GM12892 (cell line): ENCODE measurements around the gene MTFMT.
"Not testable (repeated sequence)": the region's sequence is repeated elsewhere in the genome, so short reads cannot be mapped to it uniquely, and the experiment has no call there.

ENCODE experiments used
- DNase-seq: peaks from one replicate; pipeline ENCODE4 v3.0.0; 2011; ENCODE audit not compliant: insufficient read length
- FAIRE-seq: peaks from 2 replicates; lab custom pipeline; 2011; peaks lifted over from hg19 to GRCh38; lab: Jason Lieb, UNC
- POLR2A ChIP-seq: IDR thresholded peaks from 2 replicates; pipeline ENCODE4 v1.6.1; 2011; ENCODE audit warnings: low read depth, low read length, control low read depth
- POLR2AphosphoS5 ChIP-seq: IDR thresholded peaks from 2 replicates; pipeline ENCODE4 v1.6.1; 2011; ENCODE audit warnings: low read depth, low read length, control low read depth
- TAF1 ChIP-seq: IDR thresholded peaks from 2 replicates; pipeline ENCODE4 v1.6.1; 2011; ENCODE audit warnings: low read depth, mild to moderate bottlenecking, control low read depth, low read length, borderline replicate concordance

Gene MTFMT

GRCh38 chr15:65027593-65027992 lies 1.8 kb downstream of the MTFMT start:
- FAIRE-seq (no peak), DNase-seq (no peak)
- TF ChIP-seq TAF1: no peak
- no peak for TF ChIP-seq POLR2AphosphoS5
- TF ChIP-seq POLR2A: no peak

DNA sequence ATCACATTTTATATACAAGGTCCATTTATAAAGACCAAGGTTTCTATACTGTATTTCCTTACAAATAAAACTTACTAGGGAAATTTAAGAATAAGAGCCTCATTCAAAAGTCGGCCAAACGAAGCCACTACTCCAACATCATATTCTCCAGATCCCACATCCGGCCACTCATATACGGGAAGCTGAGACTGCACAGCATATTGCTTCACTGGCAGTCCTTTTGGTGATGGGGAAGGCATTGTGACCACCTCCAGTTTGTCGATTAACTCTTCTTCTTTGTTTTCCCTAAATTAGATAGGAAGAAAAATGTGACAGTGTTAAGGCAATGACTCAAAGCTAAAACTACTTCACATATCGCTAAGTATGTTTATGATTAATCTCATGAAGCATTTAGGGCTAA lies 2.7 kb downstream of the MTFMT start:
- TF ChIP-seq POLR2AphosphoS5 (no peak), POLR2A (no peak), TAF1 (no peak)
- DNase-seq (no peak), FAIRE-seq (no peak)

DNA sequence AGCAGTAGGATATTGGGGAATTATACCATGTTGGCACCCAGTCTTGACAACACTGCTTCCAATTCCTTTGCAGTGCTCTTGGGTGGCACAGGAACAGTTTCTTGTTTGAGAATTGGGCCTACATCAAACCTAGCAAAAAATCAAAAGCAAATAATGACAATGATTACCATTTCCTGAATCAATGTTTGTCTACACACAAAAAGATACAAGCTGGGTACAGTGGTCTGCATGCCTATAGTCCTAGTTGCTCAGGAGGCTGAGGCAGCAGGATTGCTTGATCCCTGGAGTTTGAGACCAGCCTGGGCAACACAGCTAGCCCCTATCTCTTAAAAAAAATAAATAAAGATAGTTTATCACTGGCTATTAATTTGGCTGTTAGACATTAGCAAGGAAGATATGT lies 8.0 kb downstream of the MTFMT start:
- no peak for FAIRE-seq
- DNase-seq: no peak
- TF ChIP-seq POLR2AphosphoS5: no peak

DNA sequence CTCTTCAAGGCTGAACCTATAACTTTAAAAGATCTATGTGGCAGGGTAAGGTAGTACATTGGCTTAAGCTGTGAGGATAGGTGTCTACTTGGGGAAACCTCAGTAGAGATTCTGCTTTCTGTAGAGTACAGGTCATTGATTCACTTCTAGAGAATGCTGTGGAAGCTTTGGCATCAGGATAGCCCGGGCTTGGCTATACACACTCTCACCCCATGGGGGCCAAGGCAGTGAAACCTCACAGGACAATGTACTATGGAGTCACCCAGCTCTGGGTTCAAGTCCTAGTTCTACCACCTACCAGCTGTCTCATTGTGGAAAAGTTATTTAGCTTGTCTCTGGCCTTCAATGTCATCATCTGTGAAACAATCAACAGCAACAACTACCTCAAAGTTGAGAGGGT lies 9.0 kb downstream of the MTFMT start:
- FAIRE-seq (peak; percentile 40), DNase-seq (no peak)
- TF ChIP-seq TAF1: no peak
- no peak for TF ChIP-seq POLR2A
- no peak for TF ChIP-seq POLR2AphosphoS5

- not testable (repeated sequence) for FAIRE-seq, DNase-seq
These were observed 18.2 kb downstream of the MTFMT start for GRCh38 chr15:65011198-65011597.

GRCh38 chr15:65008983-65009382 lies 20.5 kb downstream of the MTFMT start:
- DNase-seq (no peak), FAIRE-seq (peak; percentile 42)
- TF ChIP-seq TAF1 (no peak), POLR2AphosphoS5 (no peak), POLR2A (no peak)

GRCh38 chr15:65006876-65007275 lies 22.6 kb downstream of the MTFMT start:
- DNase-seq (no peak), FAIRE-seq (no peak)
- no peak for TF ChIP-seq POLR2A
- TF ChIP-seq POLR2AphosphoS5: no peak
- no peak for TF ChIP-seq TAF1

GRCh38 chr15:65004993-65005392 lies 24.4 kb downstream of the MTFMT start:
- TF ChIP-seq POLR2A (no peak), POLR2AphosphoS5 (no peak), TAF1 (no peak)
- DNase-seq: no peak
- no peak for FAIRE-seq

- no peak for FAIRE-seq
- TF ChIP-seq POLR2AphosphoS5 (no peak), POLR2A (no peak), TAF1 (no peak)
- DNase-seq: no peak
These were observed 31.6 kb downstream of the MTFMT start for GRCh38 chr15:64997745-64998375.

- TF ChIP-seq POLR2A: no peak
- no peak for TF ChIP-seq TAF1
- no peak for TF ChIP-seq POLR2AphosphoS5
- DNase-seq: no peak
- no peak for FAIRE-seq
These were observed 32.4 kb downstream of the MTFMT start for GRCh38 chr15:64997066-64997465.

GRCh38 chr15:64993290-64993689 lies 36.1 kb downstream of the MTFMT start:
- no peak for DNase-seq
- TF ChIP-seq POLR2A (no peak), TAF1 (no peak), POLR2AphosphoS5 (no peak)
- FAIRE-seq: no peak

- FAIRE-seq (no peak), DNase-seq (no peak)
- TF ChIP-seq POLR2A (no peak), POLR2AphosphoS5 (no peak), TAF1 (no peak)
These were observed 37.8 kb downstream of the MTFMT start for GRCh38 chr15:64991536-64992135.
